ENCODE measurements around the gene TEX19. TPM values are rescaled to one million over a fixed set of nuclear protein-coding genes. Genes with fewer than 3 reads are reported as not detected.
"Not testable (repeated sequence)": the region's sequence is repeated elsewhere in the genome, so short reads cannot be mapped to it uniquely, and the experiment has no call there.

The TEX19 gene
- total RNA-seq, 2 donors from 2014 or later: not detected

GRCh38 chr17:82376042-82376730 is 17.1 kb downstream of the TEX19 start:
- Histone ChIP-seq H3K36me3 (no peaks in the 10 kb centered on the region), H3K27ac (no peak overlapping the region), H3K27me3 (peaks cover 0 to 13% of the 10 kb centered on the region in 2 donors), H3K9me3 (no peaks in the 10 kb centered on the region), H3K4me1 (peaks cover 0 to 21% of the 10 kb centered on the region in 2 donors), H3K4me3 (no peak overlapping the region)
- no peak for DNase-seq (ENCODE audit: low spot score)
- no peak for TF ChIP-seq CTCF (IDR thresholded peaks at IDR 0.05)

GRCh38 chr17:82377294-82377693 is 18.2 kb downstream of the TEX19 start:
- H3K27me3 ChIP-seq, H3K27ac ChIP-seq: not testable (repeated sequence)

GRCh38 chr17:82377924-82378740 is 19.1 kb downstream of the TEX19 start:
- no peaks in the 10 kb centered on the region for H3K36me3 ChIP-seq
- no peak overlapping the region for H3K4me3 ChIP-seq
- DNase-seq (ENCODE audit: low spot score): no peak
- H3K27me3 ChIP-seq: no peaks in the 10 kb centered on the region
- H3K4me1 ChIP-seq: peaks cover 0 to 4% of the 10 kb centered on the region in 2 donors
- H3K27ac ChIP-seq: no peak overlapping the region
- no peaks in the 10 kb centered on the region for H3K9me3 ChIP-seq
- no peak for TF ChIP-seq CTCF (IDR thresholded peaks at IDR 0.05)

More at GRCh38 chr17:82377294-82377693, 18.2 kb downstream of the TEX19 start:
- peaks cover 0 to 10% of the 10 kb centered on the region in 2 donors for H3K4me1 ChIP-seq
- not testable (repeated sequence) for H3K9me3 ChIP-seq; DNase-seq (ENCODE audit: low spot score); H3K4me3 ChIP-seq; H3K36me3 ChIP-seq

- TF ChIP-seq CTCF (IDR thresholded peaks at IDR 0.05): no peak
- H3K27me3 ChIP-seq: no peaks in the 10 kb centered on the region
- no peak for DNase-seq (ENCODE audit: low spot score)
Measured at GRCh38 chr17:82378741-82379021, 19.6 kb downstream of the TEX19 start.

GRCh38 chr17:82380860-82381702 is 22.0 kb downstream of the TEX19 start:
- DNase-seq (ENCODE audit: low spot score): no peak
- Histone ChIP-seq H3K36me3 (no peaks in the 10 kb centered on the region), H3K4me1 (peaks cover 0 to 22% of the 10 kb centered on the region in 2 donors), H3K4me3 (no peak overlapping the region), H3K9me3 (no peaks in the 10 kb centered on the region), H3K27me3 (no peaks in the 10 kb centered on the region), H3K27ac (no peak overlapping the region)
- TF ChIP-seq CTCF (IDR thresholded peaks at IDR 0.05): no peak

More at GRCh38 chr17:82378741-82379021, 19.6 kb downstream of the TEX19 start:
- Histone ChIP-seq H3K36me3 (no peaks in the 10 kb centered on the region), H3K9me3 (no peaks in the 10 kb centered on the region), H3K4me3 (no peak overlapping the region), H3K27ac (no peak overlapping the region), H3K4me1 (peaks cover 0 to 4% of the 10 kb centered on the region in 2 donors)

- H3K4me1 ChIP-seq: peaks cover 0 to 26% of the 10 kb centered on the region in 2 donors
- not testable (repeated sequence) for H3K4me3 ChIP-seq
Measured at GRCh38 chr17:82381703-82382009, 22.6 kb downstream of the TEX19 start.

GRCh38 chr17:82382220-82382932 is 23.3 kb downstream of the TEX19 start:
- H3K36me3 ChIP-seq; H3K9me3 ChIP-seq; H3K4me3 ChIP-seq; DNase-seq (ENCODE audit: low spot score); H3K27me3 ChIP-seq; H3K27ac ChIP-seq: not testable (repeated sequence)
- peaks cover 0 to 30% of the 10 kb centered on the region in 2 donors for H3K4me1 ChIP-seq

More at GRCh38 chr17:82381703-82382009, 22.6 kb downstream of the TEX19 start:
- DNase-seq (ENCODE audit: low spot score); H3K36me3 ChIP-seq; H3K9me3 ChIP-seq; H3K27ac ChIP-seq; H3K27me3 ChIP-seq: not testable (repeated sequence)
